ENCODE results near the gene KLHL29. TPM values are rescaled to one million over a fixed set of nuclear protein-coding genes. Genes with fewer than 3 reads are reported as not detected.

KLHL29 gene
- total RNA-seq, 1 experiment from 2014 or later, result 43.1 TPM

- ChIA-PET CTCF (no interaction called here), POLR2A (no interaction called here)
- intact Hi-C loops (cut with micrococcal nuclease), result loop anchor here (5.0 kb wide), 1 partner anchor 98 kb away; no protein-coding TSS in a partner anchor
- peaks cover 5% of the 10 kb centered on the region for H3K4me1 Mint-ChIP-seq (ENCODE audit: insufficient read depth, unreplicated experiment)
- no peak overlapping the region for H3K27ac Mint-ChIP-seq (ENCODE audit: low read depth, unreplicated experiment)
- no peak for DNase-seq (ENCODE audit: unreplicated experiment)
- no peak for TF ChIP-seq CTCF (IDR thresholded peaks at IDR 0.05; ENCODE audit: unreplicated experiment)
- BruUV-seq (replicated peaks), result no TSS peak
- H3K27me3 Mint-ChIP-seq (ENCODE audit: insufficient read depth, unreplicated experiment), result no peaks in the 10 kb centered on the region
- H3K9me3 Mint-ChIP-seq (ENCODE audit: unreplicated experiment), result no peaks in the 10 kb centered on the region
- H3K4me3 Mint-ChIP-seq (ENCODE audit: unreplicated experiment), result no peak overlapping the region
- no peaks in the 10 kb centered on the region for H3K36me3 Mint-ChIP-seq (ENCODE audit: insufficient read depth, unreplicated experiment)
Measured at GRCh38 chr2:23464905-23465537, 80.0 kb downstream of the KLHL29 start.

GRCh38 chr2:23465936-23466335 is 81.0 kb downstream of the KLHL29 start:
- no peak for TF ChIP-seq CTCF (IDR thresholded peaks at IDR 0.05; ENCODE audit: unreplicated experiment)
- no TSS peak for BruUV-seq (replicated peaks)
- Mint-ChIP-seq H3K9me3 (ENCODE audit: unreplicated experiment) (no peaks in the 10 kb centered on the region), H3K27me3 (ENCODE audit: insufficient read depth, unreplicated experiment) (no peaks in the 10 kb centered on the region), H3K4me3 (ENCODE audit: unreplicated experiment) (no peak overlapping the region), H3K27ac (ENCODE audit: low read depth, unreplicated experiment) (no peak overlapping the region), H3K4me1 (ENCODE audit: insufficient read depth, unreplicated experiment) (peaks cover 5% of the 10 kb centered on the region), H3K36me3 (ENCODE audit: insufficient read depth, unreplicated experiment) (no peaks in the 10 kb centered on the region)
- POLR2A ChIA-PET, result no interaction called here
- no peak for DNase-seq (ENCODE audit: unreplicated experiment)
- intact Hi-C loops (cut with micrococcal nuclease), result no loop called here
- CTCF ChIA-PET, result no interaction called here

- CTCF ChIA-PET, result interaction anchor here (1.1 to 1.6 kb wide), 2 partner anchors 8 to 116 kb away, joined by 5 to 10 read pairs; no protein-coding TSS in a partner anchor
- TF ChIP-seq CTCF (IDR thresholded peaks at IDR 0.05; ENCODE audit: unreplicated experiment), result no peak
- Mint-ChIP-seq H3K4me3 (ENCODE audit: unreplicated experiment) (no peak overlapping the region), H3K36me3 (ENCODE audit: insufficient read depth, unreplicated experiment) (peaks cover 6% of the 10 kb centered on the region), H3K9me3 (ENCODE audit: unreplicated experiment) (no peaks in the 10 kb centered on the region), H3K27me3 (ENCODE audit: insufficient read depth, unreplicated experiment) (no peaks in the 10 kb centered on the region), H3K4me1 (ENCODE audit: insufficient read depth, unreplicated experiment) (peaks cover 5% of the 10 kb centered on the region), H3K27ac (ENCODE audit: low read depth, unreplicated experiment) (no peak overlapping the region)
- intact Hi-C loops (cut with micrococcal nuclease), result no loop called here
- BruUV-seq (replicated peaks), result no TSS peak
- no peak for DNase-seq (ENCODE audit: unreplicated experiment)
- POLR2A ChIA-PET, result no interaction called here
Measured at GRCh38 chr2:23467618-23468017, 82.6 kb downstream of the KLHL29 start.

GRCh38 chr2:23468474-23469141 is 83.6 kb downstream of the KLHL29 start:
- no peak overlapping the region for H3K4me3 Mint-ChIP-seq (ENCODE audit: unreplicated experiment)
- ChIA-PET CTCF (interaction anchor here (0.6 to 1.6 kb wide), 3 partner anchors 9 to 467 kb away, joined by 4 to 10 read pairs (median 4); no protein-coding TSS in a partner anchor), POLR2A (no interaction called here)
- H3K4me1 Mint-ChIP-seq (ENCODE audit: insufficient read depth, unreplicated experiment), result peaks cover 5% of the 10 kb centered on the region
- intact Hi-C loops (cut with micrococcal nuclease), result no loop called here
- H3K27ac Mint-ChIP-seq (ENCODE audit: low read depth, unreplicated experiment), result no peak overlapping the region
- H3K36me3 Mint-ChIP-seq (ENCODE audit: insufficient read depth, unreplicated experiment), result peaks cover 6% of the 10 kb centered on the region
- H3K27me3 Mint-ChIP-seq (ENCODE audit: insufficient read depth, unreplicated experiment), result no peaks in the 10 kb centered on the region
- no peaks in the 10 kb centered on the region for H3K9me3 Mint-ChIP-seq (ENCODE audit: unreplicated experiment)
- TF ChIP-seq CTCF (IDR thresholded peaks at IDR 0.05; ENCODE audit: unreplicated experiment), result no peak
- no TSS peak for BruUV-seq (replicated peaks)
- no peak for DNase-seq (ENCODE audit: unreplicated experiment)
